GM12878 (cell line): ENCODE data around the gene TM4SF4. TPM values are rescaled to one million over a fixed set of nuclear protein-coding genes. Genes with fewer than 3 reads are reported as not detected.

Experiments used
- ATAC-seq: fragments of 200-7000 bp; cut with Tn5 transposase; 3 replicates; pipeline ENCODE4 v1.9.1; 2020; ENCODE audit warnings: mild to moderate bottlenecking, moderate library complexity
- BruUV-seq: library from RNA; stranded (reverse); fragments of 400-500 nt; replicated peaks from 2 replicates; lab custom pipeline; 2021; lab: Mats Ljungman, UMichigan
- CTCF ChIA-PET: fragments of 300-600 bp; sonication (Branson Sonifier 250); formaldehyde crosslinking; extraction: SDS; loops from one replicate; lab custom pipeline; 2021; ENCODE audit warnings: inconsistent platforms; lab: Yijun Ruan, JAX
- POLR2A ChIA-PET: fragments of 350-600 bp; formaldehyde crosslinking; extraction: SDS; loops from one replicate; lab custom pipeline; 2021; ENCODE audit warnings: inconsistent platforms; lab: Charles Lee
- RAD21 ChIA-PET: fragments of 300-600 bp; sonication (Branson Sonifier 250); formaldehyde crosslinking; loops from one replicate; lab custom pipeline; 2023; ENCODE audit warnings: antibody characterized with exemption; ENCODE audit not compliant: unreplicated experiment; lab: Charles Lee
- SMC1A ChIA-PET: fragments of 300-600 bp; sonication (Branson Sonifier 250); formaldehyde crosslinking; loops from one replicate; lab custom pipeline; 2023; ENCODE audit not compliant: unreplicated experiment, uncharacterized antibody; lab: Charles Lee
- DNase-seq: peaks from one replicate; pipeline ENCODE4 v3.0.0-alpha.2; 2011; ENCODE audit warnings: low read depth, low spot score
- FAIRE-seq: peaks from 3 replicates; lab custom pipeline; 2011; peaks lifted over from hg19 to GRCh38; lab: Jason Lieb, UNC
- H2AFZ ChIP-seq: 2 replicates; pipeline ENCODE4 v1.6.0; 2011; ENCODE audit warnings: low read depth, low read length, control low read depth; ENCODE audit not compliant: control insufficient read depth
- H3K27ac ChIP-seq: 2 replicates; pipeline ENCODE4 v1.5.1; 2011; ENCODE audit warnings: control low read depth; ENCODE audit not compliant: control insufficient read depth, insufficient read depth
- H3K27me3 ChIP-seq, 2 experiments: replicated peaks in 1 of 2; 2 replicates each; pipeline versions ENCODE4 v1.6.0 to v1.6.1; 2011; ENCODE audit warnings: low read length in 1 of 2; ENCODE audit not compliant: control insufficient read depth in 2 of 2, insufficient read depth in 2 of 2
- H3K36me3 ChIP-seq, 2 experiments: 2 replicates each; pipeline ENCODE4 v1.5.1; 2011; ENCODE audit warnings: low read length in 1 of 2; ENCODE audit not compliant: control insufficient read depth in 2 of 2, insufficient read depth in 2 of 2
- H3K4me1 ChIP-seq: 2 replicates; pipeline ENCODE4 v1.6.1; 2011; ENCODE audit warnings: mild to moderate bottlenecking, low read length, moderate library complexity, mixed read lengths; ENCODE audit not compliant: control insufficient read depth, insufficient read depth
- H3K4me2 ChIP-seq: 2 replicates; pipeline ENCODE4 v1.6.0; 2011; ENCODE audit warnings: control low read depth; ENCODE audit not compliant: control insufficient read depth, insufficient read depth
- H3K4me3 ChIP-seq: fragments of 200-600 bp; sonication (generic); 2 replicates; pipeline ENCODE4 v1.5.1; 2016
- H3K79me2 ChIP-seq: 2 replicates; pipeline ENCODE4 v1.6.0; 2011; ENCODE audit warnings: low read length; ENCODE audit not compliant: control insufficient read depth, insufficient read depth
- H3K9ac ChIP-seq: 2 replicates; pipeline ENCODE4 v1.8.0; 2011; ENCODE audit warnings: low read length, control low read depth, mixed read lengths; ENCODE audit not compliant: control insufficient read depth, insufficient read depth
- H3K9me3 ChIP-seq: replicated peaks from 3 replicates; pipeline ENCODE4 v1.5.1; 2011; ENCODE audit warnings: mild to moderate bottlenecking, low read length; ENCODE audit not compliant: control insufficient read depth, insufficient read depth
- H4K20me1 ChIP-seq: 2 replicates; pipeline ENCODE4 v1.6.0; 2011; ENCODE audit not compliant: control insufficient read depth, insufficient read depth
- ASH2L ChIP-seq: fragments of 300-600, 200-600 bp; sonication (generic); IDR thresholded peaks from 2 replicates; pipeline ENCODE4 v1.6.1; 2017; ENCODE audit warnings: low read depth, mild to moderate bottlenecking, borderline replicate concordance
- BRCA1 ChIP-seq: IDR thresholded peaks from 2 replicates; pipeline ENCODE4 v1.6.1; 2011; ENCODE audit warnings: low read depth, low read length, improper control_type of control experiment
- CBFB ChIP-seq: IDR thresholded peaks from 2 replicates; pipeline ENCODE4 v1.6.1; 2016; ENCODE audit warnings: antibody characterized with exemption, low read depth
- CBX5 ChIP-seq: sonication (generic); IDR thresholded peaks from 2 replicates; pipeline ENCODE4 v1.6.1; 2016; ENCODE audit warnings: low read depth, moderate library complexity, mild to moderate bottlenecking, inconsistent platforms
- EED ChIP-seq: sonication (generic); IDR thresholded peaks from 2 replicates; pipeline ENCODE4 v1.6.1; 2016; ENCODE audit warnings: antibody characterized with exemption, low read depth
- RAD21 ChIP-seq: IDR thresholded peaks from 2 replicates; pipeline ENCODE4 v1.6.1; 2011; ENCODE audit warnings: mild to moderate bottlenecking, low read depth, low read length, moderate library complexity; ENCODE audit not compliant: insufficient read depth
- SIX5 ChIP-seq: IDR thresholded peaks from 2 replicates; pipeline ENCODE4 v1.6.1; 2011; ENCODE audit warnings: mild to moderate bottlenecking, low read depth, low read length, moderate library complexity; ENCODE audit not compliant: severe bottlenecking
- ZSCAN29 ChIP-seq: fragments of 450-650 bp; IDR thresholded peaks from 2 replicates; pipeline ENCODE4 v1.6.1; 2017; ENCODE audit warnings: mild to moderate bottlenecking, moderate library complexity
- WGBS: methylation state at CpG from one replicate; pipeline ENCODE4 v1.1.6; 2016; ENCODE audit warnings: low lambda C conversion rate; ENCODE audit not compliant: insufficient replicate concordance, insufficient coverage; ENCODE audit errors: missing lambda C conversion rate; 5-methylcytosine and 5-hydroxymethylcytosine counted together
- in situ Hi-C: fragments of 300-500 bp; cut with MboI; formaldehyde crosslinking; loops from 9 replicates; pipeline ENCODE4 v1.14.3; 2018; ENCODE audit warnings: mixed read lengths
- intact Hi-C: fragments of 100-400 bp; cut with micrococcal nuclease; formaldehyde crosslinking; loops from one replicate; pipeline ENCODE4 v1.14.2; 2022; ENCODE audit not compliant: unreplicated experiment
- polyA plus RNA-seq, 11 experiments: library from polyadenylated mRNA; depleted of rRNA in 4 of 11; unstranded in 6 of 11; stranded (reverse) in 5 of 11; fragments of >200 nt; fragmentation: Nextera tagmentation in 4 of 11; fragmentation: Illumina TruSeq in 1 of 11; extraction: Ambion mirVana in 4 of 11; extraction: Trizol in 1 of 11; gene quantifications; 1 replicate in 1 of 11; 2 replicates in 10 of 11; pipeline versions ENCODE4 v1.2.1 to v1.2.3, GENCODE V29; 2011 to 2016; ENCODE audit warnings: inconsistent platforms in 2 of 11, missing spikeins in 2 of 11, low read depth in 1 of 11
- total RNA-seq, 4 experiments: library from RNA; depleted of rRNA in 3 of 4; stranded (reverse); fragments of >200 nt in 3 of 4; fragmentation: Illumina TruSeq in 1 of 4; extraction: Trizol in 1 of 4; gene quantifications; 2 replicates each; pipeline versions ENCODE4 v1.2.1 to v1.2.3, GENCODE V29; 2013 to 2021
- TF ChIP-seq, protein P1 (sequence below): IDR thresholded peaks from 2 replicates; pipeline ENCODE4 v1.6.1; 2011; ENCODE audit warnings: low read depth, mild to moderate bottlenecking, low read length, moderate library complexity, borderline replicate concordance; ENCODE audit errors: extremely low read depth

The TM4SF4 gene
- total and polyA plus RNA-seq, 10 of the 15 experiments (the other 5 are each of a cell fraction or from before 2014, with no cell fraction given), result 0.06 to 1.3 TPM; not detected in 8

DNA sequence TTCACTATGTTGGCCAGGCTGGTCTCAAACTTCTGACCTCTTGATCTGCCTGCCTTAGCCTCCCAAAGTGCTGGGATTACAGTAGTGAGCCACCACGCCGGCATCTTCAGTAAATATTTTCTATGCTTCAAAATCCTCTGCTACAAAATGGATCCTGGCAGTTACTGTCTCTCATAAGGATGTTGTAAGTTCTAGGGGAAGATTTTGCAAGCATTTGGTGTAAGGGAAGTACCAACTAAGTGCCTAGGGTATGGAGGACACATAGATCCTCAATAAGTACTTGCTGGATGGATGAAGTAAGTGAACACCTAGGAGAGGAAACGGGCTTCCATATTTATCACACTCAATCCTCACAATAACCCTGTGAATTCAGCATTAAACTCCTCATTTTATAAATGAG, 6.6 kb downstream of the TM4SF4 start:
- in situ Hi-C loops (loop anchor here (5.0 to 10.0 kb wide), 3 partner anchors 94 to 356 kb away; partner anchors contain the start of gene HPS3), intact Hi-C loops (loop anchor here (5.0 kb wide), 2 partner anchors 359 to 524 kb away; no protein-coding TSS in a partner anchor)
- BruUV-seq, result no TSS peak
- TF ChIP-seq, protein P1, sequence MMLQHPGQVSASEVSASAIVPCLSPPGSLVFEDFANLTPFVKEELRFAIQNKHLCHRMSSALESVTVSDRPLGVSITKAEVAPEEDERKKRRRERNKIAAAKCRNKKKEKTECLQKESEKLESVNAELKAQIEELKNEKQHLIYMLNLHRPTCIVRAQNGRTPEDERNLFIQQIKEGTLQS, result no peak
- TF ChIP-seq SIX5 (no peak), RAD21 (no peak), CBFB (no peak), ZSCAN29 (no peak), ASH2L (no peak), CBX5 (no peak), BRCA1 (no peak), EED (no peak)
- RAD21 ChIA-PET, result interaction anchor here (0.8 to 1.8 kb wide), 6 partner anchors 12 to 128 kb away, joined by 3 to 5 read pairs (median 4); no protein-coding TSS in a partner anchor
- Histone ChIP-seq H3K27ac (no peak overlapping the region), H3K4me2 (no peak overlapping the region), H4K20me1 (no peaks in the 10 kb centered on the region), H3K9ac (no peak overlapping the region), H3K9me3 (no peaks in the 10 kb centered on the region), H3K27me3 (no peaks in the 10 kb centered on the region), H3K36me3 (no peaks in the 10 kb centered on the region), H3K79me2 (no peaks in the 10 kb centered on the region), H3K4me1 (no peaks in the 10 kb centered on the region), H3K4me3 (no peak overlapping the region), H2AFZ (no peak overlapping the region)
- 68% methylated on average over 3 of the region's 3 CpGs for WGBS
- no peak for FAIRE-seq
- SMC1A ChIA-PET, result interaction anchor here (0.8 to 3.1 kb wide), 8 partner anchors 13 to 286 kb away, joined by 3 to 24 read pairs (median 6); no protein-coding TSS in a partner anchor
- CTCF ChIA-PET, result interaction anchor here (0.7 to 3.8 kb wide), 25 partner anchors 8 to 701 kb away, joined by 3 to 58 read pairs (median 5); no protein-coding TSS in a partner anchor
- DNase-seq, result no peak
- POLR2A ChIA-PET, result no interaction called here
- ATAC-seq, result no peak
